A549 (cell line): Measurements from ENCODE around the gene ALS2. TPM values are rescaled to one million over a fixed set of nuclear protein-coding genes. Genes with fewer than 3 reads are reported as not detected.

ENCODE experiments used
- ATAC-seq, 2 experiments: fragments of 200-7000 bp in 1 of 2; fragments of >200 bp in 1 of 2; cut with Nextera tagmentation in 1 of 2; cut with Tn5 transposase in 1 of 2; 3 replicates each; pipeline versions ENCODE4 v1.8.0 to v1.9.1; 2018 to 2020; ENCODE audit warnings: mild to moderate bottlenecking in 1 of 2, moderate library complexity in 1 of 2
- CTCF ChIA-PET: fragments of 300-600 bp; sonication (Branson Sonifier 250); formaldehyde crosslinking; extraction: SDS; loops from one replicate; lab custom pipeline; 2021; ENCODE audit warnings: antibody characterized with exemption, inconsistent platforms; lab: Yijun Ruan, JAX
- POLR2A ChIA-PET: fragments of 350-600 bp; formaldehyde crosslinking; extraction: SDS; loops from one replicate; lab custom pipeline; 2021; ENCODE audit warnings: antibody characterized with exemption, inconsistent platforms; lab: Yijun Ruan, JAX
- DNase-seq, 2 experiments: peaks; one replicate each; pipeline versions ENCODE4 v3.0.0 to v3.0.0-alpha.2; 2011 to 2016; ENCODE audit warnings: low read depth in 1 of 2, low spot score in 1 of 2
- FAIRE-seq: peaks from 2 replicates; lab custom pipeline; 2011; peaks lifted over from hg19 to GRCh38; lab: Jason Lieb, UNC
- H3K27ac ChIP-seq, 2 experiments: fragments of >200 bp; sonication (Bioruptor Twin); formaldehyde crosslinking; 3 replicates each; pipeline ENCODE4 v1.5.1; 2016 to 2017
- H3K4me1 ChIP-seq: fragments of >200 bp; sonication (Bioruptor Twin); formaldehyde crosslinking; 3 replicates; pipeline ENCODE4 v1.6.1; 2016
- H3K4me2 ChIP-seq: fragments of >200 bp; sonication (Bioruptor Twin); formaldehyde crosslinking; 3 replicates; pipeline ENCODE4 v1.6.1; 2016
- H3K4me3 ChIP-seq: fragments of >200 bp; sonication (Bioruptor Twin); formaldehyde crosslinking; 3 replicates; pipeline ENCODE4 v1.5.1; 2016
- H3K9me3 ChIP-seq: fragments of >200 bp; sonication (Bioruptor Twin); formaldehyde crosslinking; 3 replicates; pipeline ENCODE4 v1.6.1; 2016
- CBX2 ChIP-seq: fragments of 200-600 bp; sonication (generic); IDR thresholded peaks from 2 replicates; pipeline ENCODE4 v1.6.1; 2016; ENCODE audit warnings: low read depth, mild to moderate bottlenecking, borderline replicate concordance
- CBX8 ChIP-seq: fragments of 200-600 bp; sonication (generic); IDR thresholded peaks from 2 replicates; pipeline ENCODE4 v1.6.1; 2016
- EHF ChIP-seq: fragments of 250-450 bp; sonication (Bioruptor Pico); IDR thresholded peaks from 2 replicates; pipeline ENCODE4 v1.5.0; 2020; ENCODE audit warnings: mild to moderate bottlenecking
- EHMT2 ChIP-seq: fragments of 200-600 bp; sonication (generic); IDR thresholded peaks from 2 replicates; pipeline ENCODE4 v1.6.1; 2016; ENCODE audit warnings: antibody characterized with exemption, low read depth, mild to moderate bottlenecking, moderate library complexity
- EP300 ChIP-seq, 2 experiments: fragments of >200 bp; sonication (Bioruptor Twin); formaldehyde crosslinking; IDR thresholded peaks; 2 replicates in 1 of 2; 3 replicates in 1 of 2; pipeline ENCODE4 v1.6.1; 2016 to 2017
- ESRRA ChIP-seq: fragments of 150-350 bp; IDR thresholded peaks from 2 replicates; pipeline ENCODE4 v1.6.1; 2014; ENCODE audit warnings: mild to moderate bottlenecking, low read length, borderline replicate concordance
- FOSL2 ChIP-seq, 2 experiments: fragments of 450-650 bp in 1 of 2; fragments of >200 bp in 1 of 2; sonication (Bioruptor Twin) in 1 of 2; formaldehyde crosslinking; IDR thresholded peaks; 2 replicates each; pipeline versions ENCODE4 v1.5.0 to v1.6.1; 2016 to 2020; ENCODE audit warnings: mild to moderate bottlenecking in 1 of 2, moderate library complexity in 1 of 2
- FOXS1 ChIP-seq: fragments of 250-450 bp; sonication (Bioruptor Pico); IDR thresholded peaks from 2 replicates; pipeline ENCODE4 v1.5.0; 2020; ENCODE audit warnings: mild to moderate bottlenecking, moderate library complexity
- HDAC2 ChIP-seq: fragments of 200-600 bp; sonication (generic); IDR thresholded peaks from 2 replicates; pipeline ENCODE4 v1.6.1; 2016
- HMGXB4 ChIP-seq: fragments of 250-450 bp; sonication (Bioruptor Pico); IDR thresholded peaks from 2 replicates; pipeline ENCODE4 v1.5.0; 2021; ENCODE audit warnings: mild to moderate bottlenecking, moderate library complexity, borderline replicate concordance
- HOXA7 ChIP-seq: fragments of 250-450 bp; sonication (Bioruptor Pico); IDR thresholded peaks from 2 replicates; pipeline ENCODE4 v1.5.0; 2020; ENCODE audit warnings: mild to moderate bottlenecking, moderate library complexity
- HOXB13 ChIP-seq: fragments of 250-450 bp; sonication (Bioruptor Pico); IDR thresholded peaks from 2 replicates; pipeline ENCODE4 v1.5.0; 2020; ENCODE audit warnings: low read depth, mild to moderate bottlenecking, moderate library complexity
- MAFK ChIP-seq: fragments of 450-650 bp; IDR thresholded peaks from 2 replicates; pipeline ENCODE4 v1.6.1; 2014; ENCODE audit not compliant: partially characterized antibody
- MYC ChIP-seq: IDR thresholded peaks from 2 replicates; pipeline ENCODE4 v1.6.1; 2012; ENCODE audit warnings: mild to moderate bottlenecking, inconsistent platforms, low read length, improper control_type of control experiment, borderline replicate concordance
- NFE2L2 ChIP-seq: fragments of 150-350 bp; conservative IDR thresholded peaks from 2 replicates; pipeline ENCODE4 v1.6.1; 2014; ENCODE audit warnings: low read length
- NPAS2 ChIP-seq: fragments of 250-450 bp; sonication (Bioruptor Pico); IDR thresholded peaks from 2 replicates; pipeline ENCODE4 v1.8.0; 2022; ENCODE audit warnings: mild to moderate bottlenecking, moderate library complexity, borderline replicate concordance
- RAD21 ChIP-seq, 2 experiments: fragments of >200 bp in 1 of 2; sonication (Bioruptor Twin) in 1 of 2; formaldehyde crosslinking in 1 of 2; IDR thresholded peaks in 1 of 2; conservative IDR thresholded peaks in 1 of 2; 2 replicates in 1 of 2; 3 replicates in 1 of 2; pipeline ENCODE4 v1.6.1; 2012 to 2018; ENCODE audit warnings: inconsistent platforms in 1 of 2
- RCOR1 ChIP-seq: fragments of 150-350 bp; IDR thresholded peaks from 2 replicates; pipeline ENCODE4 v1.6.1; 2014; ENCODE audit warnings: antibody characterized with exemption, low read length, low read depth
- TFCP2L1 ChIP-seq: fragments of 250-450 bp; sonication (Bioruptor Pico); IDR thresholded peaks from 2 replicates; pipeline ENCODE4 v1.5.0; 2021; ENCODE audit warnings: mild to moderate bottlenecking
- TP53 ChIP-seq: fragments of 250-450 bp; sonication (Bioruptor Pico); IDR thresholded peaks from 2 replicates; pipeline ENCODE4 v1.5.0; 2021; ENCODE audit warnings: mild to moderate bottlenecking, moderate library complexity
- ZNF302 ChIP-seq: fragments of 250-450 bp; sonication (Bioruptor Pico); IDR thresholded peaks from 2 replicates; pipeline ENCODE4 v1.9.0; 2021; ENCODE audit warnings: inconsistent platforms, mild to moderate bottlenecking, moderate library complexity
- WGBS: methylation state at CpG from one replicate; pipeline ENCODE4 v1.1.6; 2017; ENCODE audit errors: missing lambda C conversion rate; 5-methylcytosine and 5-hydroxymethylcytosine counted together
- polyA plus RNA-seq, 4 experiments: library from polyadenylated mRNA; depleted of rRNA in 3 of 4; stranded (reverse); fragments of >200 nt; fragmentation: RNase III in 1 of 4; extraction: RNeasy Plus Mini Kit Qiagen cat#74134 plus additional on column Dnase treatment in 1 of 4; gene quantifications; 2 replicates in 3 of 4; 3 replicates in 1 of 4; pipeline ENCODE4 v1.2.3, GENCODE V29; 2011 to 2017
- TF ChIP-seq, protein P1 (sequence below): fragments of >200 bp; sonication (Bioruptor Twin); formaldehyde crosslinking; IDR thresholded peaks from 2 replicates; pipeline ENCODE4 v1.6.1; 2016
- TF ChIP-seq, protein P2 (sequence below): IDR thresholded peaks from 2 replicates; pipeline ENCODE4 v1.6.1; 2012; ENCODE audit warnings: low read depth, borderline replicate concordance
- TF ChIP-seq, protein P3 (sequence below): fragments of >200 bp; sonication (Bioruptor Twin); formaldehyde crosslinking; IDR thresholded peaks from 3 replicates; pipeline ENCODE4 v1.6.1; 2016
- TF ChIP-seq, protein P4 (sequence below): fragments of >200 bp; sonication (Bioruptor Twin); formaldehyde crosslinking; IDR thresholded peaks from 3 replicates; pipeline ENCODE4 v1.5.1; 2016

The ALS2 gene
- polyA plus RNA-seq, 2 of the 4 experiments (the other 2 are of a cell fraction) = 18.1 to 23.3 TPM

GRCh38 chr2:201696151-201696659, 84.5 kb downstream of the ALS2 start:
- Histone ChIP-seq H3K27ac (no peak overlapping the region), H3K4me3 (no peak overlapping the region)
- ChIA-PET CTCF (interaction anchor here (1.0 to 1.6 kb wide), 4 partner anchors 15 to 483 kb away, joined by 3 read pairs; no protein-coding TSS in a partner anchor), POLR2A (no interaction called here)
- TF ChIP-seq FOXS1 (CRISPR knock-in tag) (no peak), HMGXB4 (CRISPR knock-in tag) (no peak), CBX2 (no peak), ZNF302 (CRISPR knock-in tag) (no peak), FOSL2 (IDR thresholded peaks at IDR 0.05) (no peak), FOSL2 (CRISPR knock-in tag; IDR thresholded peaks at IDR 0.05) (no peak), MAFK (no peak), MYC (no peak)
- TF ChIP-seq, all 56 proteins: peak for 0
- DNase-seq (no peak), FAIRE-seq (no peak), ATAC-seq (peak; percentile 22 to 37; a peak in 3 of 6 replicates)
- Histone ChIP-seq H3K4me1 (peaks cover 21% of the 10 kb centered on the region), H3K9me3 (no peaks in the 10 kb centered on the region), H3K4me2 (no peak overlapping the region)
- WGBS = 33% methylated on average over 6 of the region's 6 CpGs

DNA sequence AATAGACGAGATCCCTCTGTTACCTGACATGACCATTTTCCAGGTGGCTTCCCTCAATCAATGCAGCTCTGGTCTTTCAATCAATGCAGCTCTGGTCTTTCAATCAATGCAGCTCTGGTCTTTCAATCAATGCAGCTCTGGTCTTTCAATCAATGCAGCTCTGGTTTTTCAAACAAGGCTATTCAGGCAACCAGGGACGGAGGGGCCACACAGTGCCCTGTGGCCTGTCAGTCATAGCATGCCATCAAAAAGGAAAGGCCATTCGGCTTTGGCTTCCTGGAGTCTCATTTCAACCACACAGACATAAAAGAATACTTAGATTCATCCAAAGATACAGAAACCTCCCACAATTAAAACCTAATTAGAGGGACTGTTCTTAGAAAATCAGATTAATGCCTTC, 95.6 kb downstream of the ALS2 start:
- CTCF ChIA-PET = interaction anchor here (0.7 to 0.8 kb wide), 2 partner anchors 8 to 127 kb away, joined by 3 to 4 read pairs; no protein-coding TSS in a partner anchor
- FAIRE-seq = no peak
- 73% methylated on average over 3 of the region's 3 CpGs for WGBS

GRCh38 chr2:201680743-201681142, 100.0 kb downstream of the ALS2 start:
- CTCF ChIA-PET = interaction anchor here (0.8 to 1.9 kb wide), 5 partner anchors 10 to 498 kb away, joined by 3 to 6 read pairs (median 3); partner anchors contain the start of gene MPP4
- FAIRE-seq (no peak), DNase-seq (peak; percentile 48 to 57)

More for the DNA sequence above, 95.6 kb downstream of the ALS2 start:
- Histone ChIP-seq H3K27ac (no peak overlapping the region), H3K4me3 (no peak overlapping the region), H3K4me2 (no peak overlapping the region), H3K4me1 (no peaks in the 10 kb centered on the region), H3K9me3 (no peaks in the 10 kb centered on the region)
- ATAC-seq = no peak
- POLR2A ChIA-PET = no interaction called here
- no peak for DNase-seq
- no peak for TF ChIP-seq ESRRA
- TF ChIP-seq NFE2L2 = no peak
- no peak for TF ChIP-seq TP53 (CRISPR knock-in tag)
- no peak for TF ChIP-seq HDAC2
- TF ChIP-seq RCOR1 = no peak
- no peak for TF ChIP-seq NPAS2 (CRISPR knock-in tag)
- TF ChIP-seq EHF (CRISPR knock-in tag) = no peak
- TF ChIP-seq TFCP2L1 (CRISPR knock-in tag) = no peak
- TF ChIP-seq, protein P1, sequence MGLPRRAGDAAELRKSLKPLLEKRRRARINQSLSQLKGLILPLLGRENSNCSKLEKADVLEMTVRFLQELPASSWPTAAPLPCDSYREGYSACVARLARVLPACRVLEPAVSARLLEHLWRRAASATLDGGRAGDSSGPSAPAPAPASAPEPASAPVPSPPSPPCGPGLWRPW = no peak
- no peak for TF ChIP-seq RAD21 (conservative IDR thresholded peaks at IDR 0.05 in 1 of 2, IDR thresholded peaks at IDR 0.05 in 1 of 2)
- TF ChIP-seq, protein P2, sequence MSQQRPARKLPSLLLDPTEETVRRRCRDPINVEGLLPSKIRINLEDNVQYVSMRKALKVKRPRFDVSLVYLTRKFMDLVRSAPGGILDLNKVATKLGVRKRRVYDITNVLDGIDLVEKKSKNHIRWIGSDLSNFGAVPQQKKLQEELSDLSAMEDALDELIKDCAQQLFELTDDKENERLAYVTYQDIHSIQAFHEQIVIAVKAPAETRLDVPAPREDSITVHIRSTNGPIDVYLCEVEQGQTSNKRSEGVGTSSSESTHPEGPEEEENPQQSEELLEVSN = no peak
- no peak for TF ChIP-seq EHMT2
- TF ChIP-seq HOXB13 (CRISPR knock-in tag) = no peak
- TF ChIP-seq, protein P3, sequence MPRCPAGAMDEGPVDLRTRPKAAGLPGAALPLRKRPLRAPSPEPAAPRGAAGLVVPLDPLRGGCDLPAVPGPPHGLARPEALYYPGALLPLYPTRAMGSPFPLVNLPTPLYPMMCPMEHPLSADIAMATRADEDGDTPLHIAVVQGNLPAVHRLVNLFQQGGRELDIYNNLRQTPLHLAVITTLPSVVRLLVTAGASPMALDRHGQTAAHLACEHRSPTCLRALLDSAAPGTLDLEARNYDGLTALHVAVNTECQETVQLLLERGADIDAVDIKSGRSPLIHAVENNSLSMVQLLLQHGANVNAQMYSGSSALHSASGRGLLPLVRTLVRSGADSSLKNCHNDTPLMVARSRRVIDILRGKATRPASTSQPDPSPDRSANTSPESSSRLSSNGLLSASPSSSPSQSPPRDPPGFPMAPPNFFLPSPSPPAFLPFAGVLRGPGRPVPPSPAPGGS = no peak
- TF ChIP-seq HOXA7 (CRISPR knock-in tag) = no peak
- no peak for TF ChIP-seq EP300 (IDR thresholded peaks at IDR 0.05)

More at GRCh38 chr2:201680743-201681142, 100.0 kb downstream of the ALS2 start:
- H3K4me3 ChIP-seq = no peak overlapping the region
- H3K9me3 ChIP-seq = no peaks in the 10 kb centered on the region
- peak; percentile 80 to 94 for ATAC-seq
- no peak overlapping the region for H3K27ac ChIP-seq
- TF ChIP-seq CBX2 (no peak), CBX8 (no peak), RAD21 (conservative IDR thresholded peaks at IDR 0.05 in 1 of 2, IDR thresholded peaks at IDR 0.05 in 1 of 2) (peak; percentile 14 to 33; a peak in 2 of 5 replicates)
- TF ChIP-seq, protein P4, sequence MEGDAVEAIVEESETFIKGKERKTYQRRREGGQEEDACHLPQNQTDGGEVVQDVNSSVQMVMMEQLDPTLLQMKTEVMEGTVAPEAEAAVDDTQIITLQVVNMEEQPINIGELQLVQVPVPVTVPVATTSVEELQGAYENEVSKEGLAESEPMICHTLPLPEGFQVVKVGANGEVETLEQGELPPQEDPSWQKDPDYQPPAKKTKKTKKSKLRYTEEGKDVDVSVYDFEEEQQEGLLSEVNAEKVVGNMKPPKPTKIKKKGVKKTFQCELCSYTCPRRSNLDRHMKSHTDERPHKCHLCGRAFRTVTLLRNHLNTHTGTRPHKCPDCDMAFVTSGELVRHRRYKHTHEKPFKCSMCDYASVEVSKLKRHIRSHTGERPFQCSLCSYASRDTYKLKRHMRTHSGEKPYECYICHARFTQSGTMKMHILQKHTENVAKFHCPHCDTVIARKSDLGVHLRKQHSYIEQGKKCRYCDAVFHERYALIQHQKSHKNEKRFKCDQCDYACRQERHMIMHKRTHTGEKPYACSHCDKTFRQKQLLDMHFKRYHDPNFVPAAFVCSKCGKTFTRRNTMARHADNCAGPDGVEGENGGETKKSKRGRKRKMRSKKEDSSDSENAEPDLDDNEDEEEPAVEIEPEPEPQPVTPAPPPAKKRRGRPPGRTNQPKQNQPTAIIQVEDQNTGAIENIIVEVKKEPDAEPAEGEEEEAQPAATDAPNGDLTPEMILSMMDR = peak; percentile 40
- TF ChIP-seq, all 56 proteins: peak for 2
- WGBS = 39% methylated on average over 9 of the region's 9 CpGs
- Histone ChIP-seq H3K4me2 (no peak overlapping the region), H3K4me1 (no peaks in the 10 kb centered on the region)
- POLR2A ChIA-PET = no interaction called here
